Hematopoietic multipotent progenitor cell treated with erythropoietin and hydrocortisone succinate and interleukin-3 and kit ligand, for 6 days (in vitro differentiated cells): ENCODE data around the gene PHACTR3.

ENCODE experiments used
- DNase-seq: peaks from one replicate; pipeline ENCODE4 v3.0.0-alpha.2; 2015

The PHACTR3 gene

DNA sequence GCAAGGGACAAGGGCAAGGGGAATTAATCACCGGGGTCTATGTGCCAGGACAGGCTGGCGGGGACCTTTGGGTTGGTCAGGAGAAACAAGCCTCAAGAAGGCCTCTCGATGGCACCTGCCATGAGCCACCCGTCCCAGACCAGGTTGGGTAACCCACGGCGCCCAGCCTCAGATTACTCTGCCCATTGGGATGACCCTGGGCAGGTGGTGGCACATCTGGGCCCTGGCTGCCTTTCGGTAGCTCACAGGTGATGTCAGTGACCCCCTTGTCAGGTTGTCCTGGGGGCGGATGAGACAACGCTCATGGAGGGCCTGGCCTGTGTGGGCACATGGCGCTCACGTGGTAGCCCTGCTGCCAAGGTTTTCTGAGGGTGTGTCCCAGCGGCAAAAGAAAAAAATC lies 176.9 kb downstream of the PHACTR3 start:
- DNase-seq = no peak

DNA sequence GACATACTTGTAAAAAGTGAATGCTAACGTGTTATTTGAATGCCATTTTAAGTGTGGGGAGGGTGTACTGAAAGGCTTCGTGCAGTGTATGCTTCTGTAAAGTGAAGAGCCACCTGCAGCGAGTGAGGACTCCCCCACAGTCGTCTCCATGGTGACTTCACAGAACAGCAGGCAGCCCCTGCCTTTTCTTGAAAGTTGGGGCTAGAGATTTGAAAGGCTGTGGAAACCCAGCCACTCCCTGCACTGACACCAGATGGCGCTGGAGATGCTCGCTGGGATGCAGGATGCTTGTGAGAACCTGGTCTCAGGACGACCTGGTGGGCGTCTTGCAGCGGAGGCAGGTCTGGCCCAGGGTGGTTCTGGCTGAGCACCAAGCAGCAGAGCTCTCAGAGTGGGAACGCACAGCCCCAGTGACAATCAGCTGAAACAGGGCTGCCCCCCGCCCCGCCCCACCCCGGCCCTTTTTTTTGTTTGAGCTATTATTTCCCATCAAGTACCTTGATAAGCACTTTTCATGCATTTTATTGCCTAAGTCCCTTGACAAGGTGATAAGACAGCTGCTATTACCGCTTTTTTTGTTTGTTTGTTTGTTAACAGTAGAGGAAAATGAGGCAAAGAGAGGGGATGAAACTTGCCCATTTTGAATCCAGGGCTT lies 178.8 kb downstream of the PHACTR3 start:
- DNase-seq = peak; percentile 73

DNA sequence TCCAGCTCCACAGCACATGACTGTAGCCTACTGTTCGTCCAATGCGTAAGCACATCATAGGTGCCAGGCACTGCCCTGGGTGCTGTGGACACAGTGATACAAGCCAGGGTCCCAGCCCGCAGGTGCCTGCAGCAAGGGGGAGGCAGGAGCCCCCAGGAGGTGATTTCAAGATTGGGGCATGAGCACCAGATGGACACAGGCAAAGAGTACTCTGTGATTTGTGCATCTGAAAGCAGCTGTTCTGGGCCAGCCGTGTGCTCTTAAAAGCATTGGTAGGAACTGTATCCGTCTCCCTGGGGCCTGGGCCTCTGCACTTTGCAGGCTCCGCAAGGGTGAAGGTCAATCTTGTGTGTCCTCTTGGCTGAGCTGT lies 179.3 kb downstream of the PHACTR3 start:
- DNase-seq = no peak

DNA sequence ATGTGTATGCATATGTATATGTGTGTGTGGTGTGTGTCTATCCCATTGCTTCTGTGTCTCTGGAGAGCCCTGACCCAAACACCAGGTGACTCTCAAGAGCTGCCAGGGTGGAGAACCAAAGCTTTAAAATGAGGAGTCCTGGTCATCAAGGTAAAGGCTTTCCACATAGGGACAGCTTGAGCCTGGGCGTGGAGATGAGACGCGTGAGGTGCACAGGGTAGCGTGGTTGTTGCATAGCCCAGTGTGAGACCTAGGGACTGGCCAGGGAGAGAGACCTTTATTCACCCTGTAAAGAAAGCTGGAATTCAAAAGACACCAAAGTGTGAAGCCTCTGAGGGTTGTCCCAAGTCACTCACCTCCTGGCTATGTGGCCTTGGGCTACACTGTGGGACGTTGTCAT lies 180.0 kb downstream of the PHACTR3 start:
- no peak for DNase-seq

DNA sequence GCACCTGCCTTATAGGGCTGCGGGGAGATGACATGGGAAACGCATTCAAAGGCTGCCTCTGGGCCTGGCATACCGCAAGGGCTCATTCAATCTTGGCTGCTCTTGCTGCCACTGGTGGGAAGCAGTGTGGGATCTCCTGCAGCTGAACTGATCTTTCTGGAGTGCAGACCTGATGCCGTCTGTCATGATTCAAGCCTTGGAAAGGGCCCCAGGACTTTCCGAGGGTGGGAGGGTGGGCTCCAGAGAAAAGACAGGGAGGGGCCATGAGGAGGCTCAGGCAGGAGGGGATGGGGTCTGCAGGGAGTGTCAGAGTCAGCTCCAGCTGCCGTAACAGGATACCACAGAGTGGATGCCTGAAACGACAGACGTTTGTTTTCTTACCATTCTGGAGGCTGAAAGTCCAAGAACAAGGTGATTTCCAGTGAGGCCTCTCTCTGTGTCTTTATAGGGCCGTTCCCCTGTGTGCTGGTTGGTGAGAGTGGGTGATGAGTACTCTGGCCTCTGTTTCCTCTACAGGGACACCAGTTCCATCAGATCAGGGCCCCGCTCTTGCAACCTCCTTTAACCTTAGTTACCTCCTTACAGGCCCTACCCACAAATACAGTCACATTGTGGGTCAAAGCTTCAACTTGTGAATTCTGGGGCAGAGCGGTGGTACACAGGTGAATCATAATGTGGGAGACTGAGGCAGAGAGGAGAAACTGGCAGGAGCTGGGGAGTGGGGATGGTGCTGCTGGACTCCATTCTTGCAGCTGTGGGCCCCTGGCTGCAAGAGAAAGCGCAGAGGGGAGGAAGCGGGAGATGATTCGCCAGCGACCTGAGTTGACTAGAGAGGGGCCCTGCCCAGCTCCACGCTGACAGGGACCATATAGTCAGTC lies 180.7 kb downstream of the PHACTR3 start:
- DNase-seq = no peak

DNA sequence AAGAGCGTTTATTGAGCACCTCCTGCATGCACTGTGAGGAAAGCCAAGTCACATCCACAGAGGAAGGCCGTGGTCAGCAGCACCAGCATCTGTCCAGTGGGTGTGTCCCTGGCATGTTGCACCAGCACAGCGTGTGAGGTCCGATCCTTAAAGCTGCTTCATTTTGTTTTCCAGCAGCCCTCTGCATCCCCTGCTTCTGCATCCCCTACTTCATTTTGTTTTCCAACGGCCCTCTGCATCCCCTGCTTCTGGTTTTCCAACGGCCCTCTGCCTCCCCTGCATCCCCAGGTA lies 181.3 kb downstream of the PHACTR3 start:
- no peak for DNase-seq

DNA sequence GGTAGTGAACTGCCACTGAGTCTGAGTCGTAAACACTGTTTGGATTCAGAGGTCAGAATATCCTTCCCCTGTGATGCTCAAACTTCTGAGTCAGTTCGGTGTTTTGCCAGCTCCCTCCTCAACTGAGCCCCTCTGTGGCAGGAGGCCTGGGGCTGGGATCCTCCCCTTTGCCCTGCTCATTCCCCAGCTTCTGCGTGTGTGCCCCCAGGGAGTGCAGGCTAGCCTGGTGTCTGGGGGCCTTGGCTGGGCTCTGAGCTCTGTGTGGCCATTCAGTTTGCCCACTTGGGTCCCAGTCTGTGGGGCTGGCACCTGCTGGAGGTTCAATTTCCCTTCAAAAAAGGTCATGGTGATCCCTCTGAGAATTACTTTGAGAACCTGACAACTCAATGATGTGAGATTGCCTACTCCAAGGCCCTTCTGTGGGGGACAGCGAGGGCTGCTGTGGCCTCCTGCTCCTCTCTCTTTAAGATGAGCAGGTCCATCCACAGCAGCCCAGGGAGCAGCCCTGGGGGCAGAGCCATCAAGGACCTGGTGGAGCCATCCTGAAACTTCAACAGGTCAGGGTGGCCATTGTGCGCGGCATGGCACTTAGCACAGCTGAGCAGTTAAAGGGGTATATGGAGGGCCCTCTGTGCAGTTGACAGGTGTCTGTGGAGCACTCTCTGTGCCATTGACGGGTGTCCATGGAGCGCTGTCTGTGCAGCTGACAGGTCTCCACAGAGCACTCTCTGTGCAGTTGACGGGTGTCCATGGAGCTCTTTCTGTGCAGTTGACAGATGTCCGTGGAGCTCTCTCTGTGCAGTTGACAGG lies 181.9 kb downstream of the PHACTR3 start:
- DNase-seq = no peak

DNA sequence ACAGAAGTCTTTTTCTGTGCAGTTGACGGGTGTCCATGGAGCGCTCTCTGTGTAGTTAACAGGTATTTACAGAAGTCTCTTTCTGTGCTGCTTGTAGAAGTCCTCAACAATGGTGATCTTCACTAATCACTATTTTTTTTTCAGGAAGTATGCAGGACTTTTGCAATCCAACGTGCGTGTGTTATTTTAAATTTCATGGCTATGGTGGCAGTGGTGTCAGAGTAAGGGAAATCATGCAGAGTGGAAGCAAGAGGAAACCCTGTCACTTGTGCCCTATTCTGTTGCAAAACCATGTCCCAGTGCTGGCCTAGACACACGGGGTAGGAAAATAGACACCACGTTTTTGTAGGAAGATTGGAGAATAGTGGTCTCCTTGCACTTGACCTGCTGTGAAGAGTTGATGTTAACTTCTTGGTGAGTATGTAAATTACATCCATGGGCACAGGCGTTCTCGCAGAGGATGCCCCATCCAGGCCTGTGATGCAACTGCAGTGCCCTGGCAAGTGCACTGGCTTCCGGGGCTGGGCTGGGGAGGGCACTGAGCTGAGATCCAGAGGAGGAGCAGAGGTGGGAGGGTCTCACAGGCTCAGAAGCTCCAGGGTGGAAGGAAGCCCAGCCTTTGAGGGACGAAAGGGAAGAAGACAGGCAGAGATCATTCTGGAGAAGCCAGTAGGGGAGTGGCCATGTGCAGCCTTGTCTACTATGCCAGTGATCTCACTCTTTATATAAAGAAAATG lies 182.6 kb downstream of the PHACTR3 start:
- no peak for DNase-seq

DNA sequence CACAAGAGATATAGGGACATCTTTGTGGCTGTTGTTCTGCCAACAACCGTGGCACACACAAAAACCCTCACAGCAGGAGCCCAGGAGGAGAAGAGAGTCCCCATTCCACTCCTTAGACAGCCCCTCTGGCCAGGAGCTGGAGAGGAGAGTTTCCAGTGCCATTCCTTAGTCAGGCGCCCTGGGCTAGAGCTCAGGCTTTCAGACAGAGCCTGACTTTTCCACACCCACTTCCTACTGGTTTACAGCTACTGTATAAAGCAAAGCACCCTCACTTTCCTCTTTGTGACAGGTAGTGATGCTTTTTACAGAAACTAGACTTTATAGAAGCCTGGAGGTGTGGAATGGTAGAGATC lies 183.2 kb downstream of the PHACTR3 start:
- no peak for DNase-seq

DNA sequence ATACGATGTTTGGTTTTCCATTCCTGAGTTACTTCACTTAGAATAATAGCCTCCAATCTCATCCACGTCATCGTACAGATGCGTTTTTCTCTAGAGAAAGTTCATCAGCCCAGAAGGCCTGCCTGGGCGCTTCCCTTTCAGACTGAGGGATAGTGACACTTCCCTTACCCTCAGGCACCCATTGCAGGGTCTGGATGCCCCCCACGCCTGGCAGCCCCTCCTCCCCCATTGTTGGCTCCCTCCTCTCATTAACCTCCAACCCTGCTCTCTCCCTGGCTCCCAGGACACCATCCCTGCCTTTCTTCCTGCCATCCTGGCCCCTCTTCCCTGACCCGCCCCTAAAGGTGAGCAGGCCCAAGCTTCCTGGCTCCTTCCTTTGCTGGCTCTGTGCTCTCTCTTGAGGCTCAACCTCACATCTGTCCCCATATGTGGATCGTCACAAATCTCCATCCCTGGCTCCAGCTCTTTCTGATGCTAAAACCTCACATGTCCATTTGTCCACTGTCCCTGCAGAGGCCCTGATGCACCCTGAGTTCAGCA lies 183.9 kb downstream of the PHACTR3 start:
- DNase-seq = no peak

DNA sequence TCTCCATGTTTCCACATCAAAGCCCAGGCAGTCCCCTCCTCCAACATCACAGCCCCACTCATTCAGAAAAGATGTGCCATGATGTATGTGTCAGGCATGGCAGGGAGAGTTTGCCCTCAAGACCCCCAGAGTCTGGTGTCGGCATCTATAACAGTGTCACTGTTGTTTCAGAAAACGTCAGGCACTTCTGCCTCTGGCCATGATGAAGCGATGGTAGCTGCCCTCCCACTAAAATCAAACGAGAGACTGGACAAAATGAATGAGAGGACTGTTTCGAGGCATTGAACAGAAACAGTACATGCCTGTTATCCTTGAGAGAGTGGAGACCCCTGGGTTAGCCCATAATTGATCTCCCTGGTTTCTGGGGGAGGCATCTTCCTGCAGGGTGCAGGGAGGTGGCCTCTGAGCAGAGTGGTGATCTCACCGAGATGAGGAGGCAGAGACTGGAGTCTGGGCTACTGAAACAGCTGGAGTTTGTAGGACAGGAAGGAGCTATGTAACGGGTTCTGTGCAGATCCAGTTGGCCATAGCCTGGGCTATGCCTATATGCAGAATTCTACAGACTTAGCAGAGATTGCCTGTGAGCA lies 184.6 kb downstream of the PHACTR3 start:
- DNase-seq = no peak

DNA sequence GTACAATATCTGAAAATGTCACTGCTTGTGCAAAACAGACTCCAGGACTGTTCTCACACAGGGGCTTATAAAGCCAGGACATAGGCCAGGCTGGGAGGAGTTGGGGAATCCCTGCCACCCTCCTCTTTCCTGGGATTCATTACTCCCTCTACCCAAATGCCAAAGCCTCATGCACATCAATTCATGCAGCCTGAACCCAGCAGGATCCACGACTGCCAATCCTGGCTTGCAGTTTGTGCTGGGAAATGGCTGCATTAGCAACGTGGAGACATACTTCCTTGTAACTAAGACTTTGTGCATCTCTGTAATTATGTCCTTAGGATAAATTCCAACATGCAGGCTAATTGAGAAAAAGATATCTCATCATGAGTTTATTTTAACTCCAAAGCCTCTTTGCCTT lies 185.3 kb downstream of the PHACTR3 start:
- DNase-seq = no peak

DNA sequence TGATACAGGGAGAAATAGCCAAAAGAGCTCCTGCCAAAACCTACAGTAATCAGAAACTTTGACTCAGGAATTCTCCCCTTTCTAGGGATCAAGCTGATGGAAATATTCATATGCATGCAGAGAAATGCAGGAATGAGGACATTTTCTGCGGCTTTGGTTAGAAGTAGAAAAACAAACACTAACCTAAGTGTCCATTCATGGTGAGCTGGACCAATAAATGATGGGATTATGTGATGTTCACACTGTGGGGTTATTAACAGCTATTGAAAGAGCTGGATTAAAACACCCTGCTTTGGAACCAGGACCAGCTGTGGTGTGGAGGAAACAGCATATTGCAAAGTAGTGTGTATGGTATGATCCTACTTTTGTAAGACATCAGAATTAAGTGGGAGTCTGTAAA lies 186.0 kb downstream of the PHACTR3 start:
- no peak for DNase-seq

DNA sequence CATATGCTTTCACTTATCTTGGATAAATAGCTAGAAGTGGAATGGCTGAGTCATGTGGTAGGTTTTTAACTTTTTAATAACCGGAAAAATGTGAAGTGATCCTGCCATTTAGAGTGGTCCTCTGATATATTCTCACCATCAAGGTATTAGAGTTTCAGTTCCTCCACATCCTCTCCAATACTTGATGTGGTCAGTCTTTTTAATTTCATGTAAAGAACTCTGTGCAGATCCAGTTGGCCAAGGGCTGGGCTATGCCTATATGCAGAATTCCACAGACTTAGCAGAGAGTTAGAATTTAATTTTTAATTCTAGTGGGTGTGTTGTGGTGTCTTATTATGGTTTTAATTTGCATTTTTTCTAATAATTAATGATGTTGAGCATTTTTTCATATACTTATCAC lies 188.0 kb downstream of the PHACTR3 start:
- no peak for DNase-seq

DNA sequence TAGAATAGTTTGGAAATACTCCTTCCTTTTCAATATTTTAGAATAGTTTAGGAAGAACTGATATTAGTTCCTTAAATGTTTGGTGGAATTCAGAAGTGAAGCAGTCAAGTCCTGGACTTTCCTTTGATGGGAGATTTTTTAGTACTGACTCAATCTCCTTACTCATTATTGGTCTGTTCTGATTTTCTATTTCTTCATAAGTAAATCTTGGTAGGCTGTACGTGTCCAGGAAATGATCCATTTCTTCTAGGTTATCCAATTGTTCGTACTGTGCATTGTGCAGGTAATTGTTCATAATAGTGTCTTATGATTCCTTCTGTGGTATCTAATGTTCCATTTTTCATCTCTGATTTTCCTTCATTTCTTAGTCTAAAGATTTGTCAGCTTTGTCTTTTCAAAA lies 190.2 kb downstream of the PHACTR3 start:
- DNase-seq = no peak

DNA sequence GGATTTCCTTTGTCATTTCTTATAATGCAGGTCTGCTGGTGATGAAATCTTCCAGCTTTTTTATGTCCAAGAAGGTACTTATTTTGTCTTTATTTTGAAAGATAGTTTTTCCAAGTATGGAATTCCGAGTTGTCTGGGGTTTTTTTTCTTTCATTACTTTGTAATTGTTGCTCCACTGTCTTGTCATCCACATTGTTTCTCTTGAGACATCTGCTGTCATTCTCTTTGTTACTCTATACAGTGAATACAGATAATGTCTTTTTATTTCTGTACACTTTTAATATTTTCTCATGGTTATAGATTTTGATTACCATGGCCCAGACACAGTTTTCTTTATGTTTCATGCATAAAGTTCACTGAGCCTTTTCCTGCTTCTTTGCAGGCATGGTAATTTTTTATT lies 196.0 kb downstream of the PHACTR3 start:
- no peak for DNase-seq

DNA sequence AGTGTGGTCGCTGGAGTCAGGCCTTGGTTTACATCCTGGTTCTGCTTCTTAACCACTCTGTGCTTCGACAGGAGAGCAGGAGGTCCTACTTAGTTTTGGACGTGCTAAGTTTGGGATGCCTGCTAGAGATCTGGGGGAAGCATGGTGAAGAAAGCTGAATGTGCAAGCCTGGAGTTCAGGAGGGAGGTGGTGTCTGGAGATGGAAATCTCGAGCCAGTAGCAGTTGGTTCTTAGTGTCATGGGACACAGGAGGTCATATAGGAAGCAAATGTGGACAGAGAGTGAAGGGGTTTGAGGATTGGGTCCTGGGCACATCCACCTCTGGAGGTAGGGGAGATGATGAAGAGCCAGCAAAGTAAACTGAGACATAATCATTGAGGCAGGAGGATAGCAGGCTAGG lies 197.7 kb downstream of the PHACTR3 start:
- no peak for DNase-seq

DNA sequence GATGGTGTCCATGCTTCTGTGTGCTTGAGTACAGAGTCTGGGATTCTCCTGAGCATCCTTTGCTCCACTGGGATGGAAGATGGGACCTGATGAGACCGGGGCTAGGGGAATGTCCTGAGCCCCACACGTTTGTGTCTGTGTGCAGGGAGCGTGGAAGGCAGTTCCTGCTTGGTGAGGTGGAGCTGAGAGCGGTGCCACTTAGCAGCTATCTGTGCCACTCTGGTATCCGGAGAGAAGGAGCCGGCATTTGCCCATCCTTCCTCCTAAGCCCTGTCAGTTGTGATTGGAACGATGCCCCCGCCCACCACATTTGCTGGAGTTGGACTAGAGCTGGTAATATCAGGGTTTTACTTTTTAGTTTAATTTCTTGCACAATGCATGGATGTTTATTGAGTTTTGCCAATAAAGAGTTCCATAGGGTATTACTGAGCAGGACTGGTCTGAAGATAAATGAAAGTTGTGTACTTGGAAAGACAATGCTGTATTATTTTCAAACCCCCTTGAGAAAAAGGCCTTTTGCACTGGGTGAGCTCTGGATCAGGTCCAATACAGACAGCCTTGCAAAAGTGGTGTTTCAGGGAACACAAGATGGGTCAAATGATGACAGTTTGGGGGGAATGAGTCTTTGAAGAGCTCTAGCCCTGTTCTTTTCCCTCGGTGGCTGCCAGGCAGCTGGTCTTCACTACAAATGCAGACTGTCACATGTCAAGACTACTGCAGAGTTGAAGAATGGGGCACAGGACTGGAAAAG lies 198.3 kb downstream of the PHACTR3 start:
- no peak for DNase-seq

DNA sequence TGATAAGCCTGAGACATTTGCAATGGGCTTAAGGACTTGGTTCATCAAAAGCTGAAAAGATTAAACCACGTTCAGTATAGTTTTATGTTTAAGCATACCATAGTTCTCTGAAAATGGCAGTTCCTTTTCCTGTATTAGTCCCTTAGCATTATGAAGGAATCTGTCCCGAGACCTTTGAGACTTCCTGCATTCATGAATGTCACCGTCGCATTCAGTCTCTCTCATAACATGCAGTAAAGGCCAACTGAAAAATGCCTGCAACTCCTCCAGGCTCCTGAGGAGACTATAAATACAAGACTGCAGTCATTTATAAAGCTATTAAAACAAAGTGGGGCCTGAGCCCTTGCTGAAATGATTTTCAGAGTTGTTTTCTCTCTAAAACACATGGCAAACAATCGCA lies 200.0 kb downstream of the PHACTR3 start:
- no peak for DNase-seq

DNA sequence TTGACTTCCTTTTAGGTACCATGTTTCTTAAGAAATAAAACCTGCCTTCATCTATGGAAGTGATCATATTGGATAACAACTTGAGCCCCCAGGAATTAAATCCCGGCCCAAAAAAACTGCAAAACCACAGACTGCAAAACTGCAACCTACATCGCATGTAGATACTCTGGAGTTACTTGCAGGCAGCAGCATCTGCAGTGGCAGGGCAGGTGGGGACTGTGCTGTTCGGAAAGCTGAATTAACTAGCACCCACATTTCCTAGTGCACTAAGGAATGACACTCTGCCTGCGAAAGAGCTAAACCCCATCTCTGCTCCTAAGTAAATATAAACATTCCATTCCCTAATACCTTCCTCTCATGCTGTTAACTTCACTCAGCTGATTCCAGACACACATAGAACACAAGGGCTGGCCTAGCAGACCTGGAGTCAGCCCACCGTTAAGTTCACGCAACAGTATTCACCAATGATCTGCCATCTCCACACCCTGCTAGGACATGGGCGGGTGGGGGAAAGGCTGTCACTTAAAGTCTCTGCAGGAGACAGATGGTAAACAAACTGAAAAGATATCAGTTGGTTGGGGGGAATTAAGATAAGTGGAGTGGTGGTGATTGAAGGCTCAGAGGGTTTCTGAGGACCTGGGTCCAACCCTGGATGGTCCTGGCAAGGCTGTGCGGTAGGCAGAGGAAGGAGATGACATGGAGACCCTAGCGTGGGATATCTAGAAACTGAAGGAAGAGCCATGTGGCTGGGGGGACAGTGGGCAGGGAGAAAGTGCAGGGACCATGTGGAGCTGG lies 200.7 kb downstream of the PHACTR3 start:
- DNase-seq = no peak
